Measurements from ENCODE around the gene MUC12.
"Not testable (repeated sequence)": the region's sequence is repeated elsewhere in the genome, so short reads cannot be mapped to it uniquely, and the experiment has no call there.

Gene MUC12

GRCh38 chr7:101059620-101059942 is 90.2 kb downstream of the MUC12 start:
- DNase-seq, result no peak
- no peaks in the 10 kb centered on the region for H3K36me3 ChIP-seq

GRCh38 chr7:101060992-101061391 is 91.6 kb downstream of the MUC12 start:
- H3K4me1 ChIP-seq, result no peaks in the 10 kb centered on the region
- no peak overlapping the region for H3K4me3 ChIP-seq (ENCODE audit: low read depth, low read length)
- DNase-seq, result no peak
- H3K36me3 ChIP-seq, result no peaks in the 10 kb centered on the region
- TF ChIP-seq CTCF (IDR thresholded peaks at IDR 0.05; ENCODE audit: low read depth, low read length), result no peak
- no peaks in the 10 kb centered on the region for H3K9me3 ChIP-seq
- H3K27me3 ChIP-seq, result peaks cover 42% of the 10 kb centered on the region

More at GRCh38 chr7:101059620-101059942, 90.2 kb downstream of the MUC12 start:
- H3K27me3 ChIP-seq, result peaks cover 53% of the 10 kb centered on the region
- no peak overlapping the region for H3K4me3 ChIP-seq (ENCODE audit: low read depth, low read length)
- TF ChIP-seq CTCF (IDR thresholded peaks at IDR 0.05; ENCODE audit: low read depth, low read length), result no peak
- no peaks in the 10 kb centered on the region for H3K9me3 ChIP-seq
- no peaks in the 10 kb centered on the region for H3K4me1 ChIP-seq

- H3K9me3 ChIP-seq; H3K4me1 ChIP-seq; H3K4me3 ChIP-seq (ENCODE audit: low read depth, low read length); DNase-seq; H3K36me3 ChIP-seq: not testable (repeated sequence)
- H3K27me3 ChIP-seq, result peaks cover 17% of the 10 kb centered on the region
Measured at GRCh38 chr7:101064176-101064550, 94.8 kb downstream of the MUC12 start.

GRCh38 chr7:101065162-101065561 is 95.8 kb downstream of the MUC12 start:
- H3K9me3 ChIP-seq; H3K36me3 ChIP-seq; DNase-seq; H3K4me3 ChIP-seq (ENCODE audit: low read depth, low read length); H3K4me1 ChIP-seq: not testable (repeated sequence)
- peaks cover 17% of the 10 kb centered on the region for H3K27me3 ChIP-seq

GRCh38 chr7:101066141-101066832 is 96.9 kb downstream of the MUC12 start:
- peaks cover 13% of the 10 kb centered on the region for H3K27me3 ChIP-seq

GRCh38 chr7:101066833-101067177 is 97.4 kb downstream of the MUC12 start:
- H3K4me1 ChIP-seq, result no peaks in the 10 kb centered on the region
- no peak for DNase-seq
- peaks cover 15% of the 10 kb centered on the region for H3K27me3 ChIP-seq
- no peaks in the 10 kb centered on the region for H3K9me3 ChIP-seq
- no peak overlapping the region for H3K4me3 ChIP-seq (ENCODE audit: low read depth, low read length)
- H3K36me3 ChIP-seq, result no peaks in the 10 kb centered on the region
- no peak for TF ChIP-seq CTCF (IDR thresholded peaks at IDR 0.05; ENCODE audit: low read depth, low read length)

More at GRCh38 chr7:101066141-101066832, 96.9 kb downstream of the MUC12 start:
- H3K4me1 ChIP-seq, result no peaks in the 10 kb centered on the region
- no peak for DNase-seq
- no peaks in the 10 kb centered on the region for H3K36me3 ChIP-seq
- H3K4me3 ChIP-seq (ENCODE audit: low read depth, low read length), result no peak overlapping the region
- no peak for TF ChIP-seq CTCF (IDR thresholded peaks at IDR 0.05; ENCODE audit: low read depth, low read length)
- H3K9me3 ChIP-seq, result no peaks in the 10 kb centered on the region

- no peaks in the 10 kb centered on the region for H3K4me1 ChIP-seq
- peaks cover 17% of the 10 kb centered on the region for H3K27me3 ChIP-seq
- no peaks in the 10 kb centered on the region for H3K36me3 ChIP-seq
- no peak overlapping the region for H3K4me3 ChIP-seq (ENCODE audit: low read depth, low read length)
- TF ChIP-seq CTCF (IDR thresholded peaks at IDR 0.05; ENCODE audit: low read depth, low read length), result no peak
- no peaks in the 10 kb centered on the region for H3K9me3 ChIP-seq
- DNase-seq, result no peak
Measured at GRCh38 chr7:101068401-101068800, 99.0 kb downstream of the MUC12 start.

Measured in BE2C (cell line).